GM19240 (cell line): ENCODE data around the gene CALHM5.

Source experiments
- DNase-seq: peaks from one replicate; pipeline ENCODE4 v3.0.0; 2011; ENCODE audit warnings: low spot score; ENCODE audit not compliant: insufficient read length

CALHM5 gene

GRCh38 chr6:116550796-116551195 lies 39.4 kb downstream of the CALHM5 start:
- no peak for DNase-seq

GRCh38 chr6:116553451-116553850 lies 42.0 kb downstream of the CALHM5 start, which contains the start of gene CALHM4:
TSS of gene CALHM4 (plus strand) at chr6:116553751. CDS start at chr6:116553794, 43 bp downstream.
- DNase-seq, result no peak

GRCh38 chr6:116556065-116556464 lies 44.6 kb downstream of the CALHM5 start:
- DNase-seq, result no peak

GRCh38 chr6:116556814-116557415 lies 45.5 kb downstream of the CALHM5 start:
- DNase-seq, result no peak

- no peak for DNase-seq
Measured at GRCh38 chr6:116557893-116558292, 46.5 kb downstream of the CALHM5 start.

GRCh38 chr6:116560130-116560529 lies 48.7 kb downstream of the CALHM5 start:
- no peak for DNase-seq

GRCh38 chr6:116561377-116562018 lies 50.1 kb downstream of the CALHM5 start:
- peak; percentile 40 for DNase-seq

GRCh38 chr6:116562019-116562403 lies 50.6 kb downstream of the CALHM5 start:
- DNase-seq, result no peak

GRCh38 chr6:116562614-116563013 lies 51.2 kb downstream of the CALHM5 start:
- DNase-seq, result no peak

GRCh38 chr6:116563830-116564229 lies 52.4 kb downstream of the CALHM5 start:
- DNase-seq, result no peak

- DNase-seq, result no peak
Measured at GRCh38 chr6:116564311-116564710, 52.9 kb downstream of the CALHM5 start.

GRCh38 chr6:116564921-116565872 lies 53.8 kb downstream of the CALHM5 start:
- no peak for DNase-seq

GRCh38 chr6:116568111-116568510 lies 56.7 kb downstream of the CALHM5 start:
- no peak for DNase-seq

GRCh38 chr6:116568821-116569755 lies 57.6 kb downstream of the CALHM5 start:
- DNase-seq, result no peak

GRCh38 chr6:116570856-116571682 lies 59.6 kb downstream of the CALHM5 start, which contains the start of gene RWDD1:
TSS of gene RWDD1 (plus strand) at chr6:116571504. CDS start at chr6:116571583, 79 bp downstream.
- peak; percentile 83 for DNase-seq

GRCh38 chr6:116571683-116572000 lies 60.2 kb downstream of the CALHM5 start:
- DNase-seq, result no peak

- peak; percentile 11 for DNase-seq
Measured at GRCh38 chr6:116572162-116572561, 60.7 kb downstream of the CALHM5 start.
